Liver (tissue), 9 donors: ENCODE measurements around the gene PUSL1. TPM values are rescaled to one million over a fixed set of nuclear protein-coding genes. Genes with fewer than 3 reads are reported as not detected.
"Not testable (repeated sequence)": the region's sequence is repeated elsewhere in the genome, so short reads cannot be mapped to it uniquely, and the experiment has no call there.

Source experiments
- DNase-seq: peaks from one replicate; pipeline ENCODE4 v3.0.0-alpha.2; 2017; ENCODE audit warnings: low spot score
- H3K27ac ChIP-seq, 2 donors: one replicate each; pipeline ENCODE4 v1.7.0; 2013; ENCODE audit warnings: inconsistent platforms in 2 of 2, low read length in 2 of 2, control low read depth in 1 of 2, low read depth in 1 of 2, mild to moderate bottlenecking in 1 of 2
- H3K27me3 ChIP-seq, 4 donors: one replicate each; pipeline versions ENCODE4 v1.6.1 to v1.7.0; 2013; ENCODE audit warnings: low read length in 3 of 4, inconsistent platforms in 1 of 4, mild to moderate bottlenecking in 1 of 4, moderate library complexity in 1 of 4; ENCODE audit not compliant: control insufficient read depth in 4 of 4, insufficient read depth in 4 of 4
- H3K36me3 ChIP-seq, 4 donors: one replicate each; pipeline versions ENCODE4 v1.6.1 to v1.7.0; 2013; ENCODE audit warnings: low read length in 3 of 4, mild to moderate bottlenecking in 3 of 4, low read depth in 1 of 4, moderate library complexity in 1 of 4; ENCODE audit not compliant: control insufficient read depth in 4 of 4, insufficient read depth in 3 of 4
- H3K4me1 ChIP-seq, 4 donors: one replicate each; pipeline versions ENCODE4 v1.6.1 to v1.7.0; 2013; ENCODE audit warnings: low read length in 3 of 4, mild to moderate bottlenecking in 3 of 4, moderate library complexity in 1 of 4; ENCODE audit not compliant: control insufficient read depth in 4 of 4, insufficient read depth in 4 of 4
- H3K4me3 ChIP-seq, 3 donors: one replicate each; pipeline versions ENCODE4 v1.6.1 to v1.7.0; 2013; ENCODE audit warnings: low read length in 3 of 3, control low read depth in 1 of 3, low read depth in 1 of 3, mild to moderate bottlenecking in 1 of 3
- H3K9ac ChIP-seq, 2 donors: one replicate each; pipeline ENCODE4 v1.7.0; 2013; ENCODE audit warnings: low read length in 2 of 2, mild to moderate bottlenecking in 2 of 2, moderate library complexity in 2 of 2, control low read depth in 1 of 2, low read depth in 1 of 2
- H3K9me3 ChIP-seq, 4 donors: one replicate each; pipeline versions ENCODE4 v1.6.1 to v1.7.0; 2013; ENCODE audit warnings: low read length in 3 of 4; ENCODE audit not compliant: control insufficient read depth in 4 of 4
- EGR1 ChIP-seq, 2 donors: IDR thresholded peaks; 2 replicates each; pipeline ENCODE4 v1.6.1; 2016 to 2018; ENCODE audit warnings: antibody characterized with exemption in 2 of 2, low read depth in 2 of 2
- FOXA1 ChIP-seq: IDR thresholded peaks from 2 replicates; pipeline ENCODE4 v1.6.1; 2016; ENCODE audit warnings: antibody characterized with exemption
- HNF4A ChIP-seq, 2 donors: conservative IDR thresholded peaks; 2 replicates each; pipeline ENCODE4 v1.6.1; 2016; ENCODE audit warnings: antibody characterized with exemption in 2 of 2, mild to moderate bottlenecking in 2 of 2
- HNF4G ChIP-seq: IDR thresholded peaks from 2 replicates; pipeline ENCODE4 v1.6.1; 2016; ENCODE audit warnings: antibody characterized with exemption
- JUND ChIP-seq, 2 donors: IDR thresholded peaks; 2 replicates each; pipeline ENCODE4 v1.6.1; 2016; ENCODE audit warnings: antibody characterized with exemption in 2 of 2
- NR2F2 ChIP-seq: IDR thresholded peaks from 2 replicates; pipeline ENCODE4 v1.6.1; 2016; ENCODE audit warnings: antibody characterized with exemption
- TAF1 ChIP-seq: conservative IDR thresholded peaks from 2 replicates; pipeline ENCODE4 v1.6.1; 2016; ENCODE audit warnings: antibody characterized with exemption, mild to moderate bottlenecking
- YY1 ChIP-seq: IDR thresholded peaks from 2 replicates; pipeline ENCODE4 v1.6.1; 2016; ENCODE audit warnings: antibody characterized with exemption, mild to moderate bottlenecking
- WGBS: extraction: QIAGEN DNeasy Blood & Tissue Kit; methylation state at CpG from one replicate; pipeline ENCODE4 v1.1.7; 2013; 5-methylcytosine and 5-hydroxymethylcytosine counted together
- polyA plus RNA-seq, 2 donors: library from polyadenylated mRNA; stranded (reverse) in 1 of 2; unstranded in 1 of 2; fragments of 200-250 nt in 1 of 2; fragments of >200 nt in 1 of 2; fragmentation: Nextera tagmentation in 1 of 2; extraction: Ambion mirVana in 1 of 2; gene quantifications; one replicate each; pipeline versions ENCODE4 v1.2.1 to v1.2.3, GENCODE V29; 2013 to 2015
- total RNA-seq, 2 donors: library from RNA; depleted of rRNA; stranded (reverse); fragments of >200 nt; gene quantifications; one replicate each; pipeline ENCODE4 v1.2.3, GENCODE V29; 2014
- TF ChIP-seq, protein P1 (sequence below): fragments of 150-350 bp; IDR thresholded peaks from 2 replicates; pipeline ENCODE4 v1.5.1; 2017; ENCODE audit warnings: improper control_type of control experiment, low read depth, low read length; ENCODE audit not compliant: missing input control
- TF ChIP-seq, protein P2 (sequence below): IDR thresholded peaks from 2 replicates; pipeline ENCODE4 v1.6.1; 2016; ENCODE audit warnings: antibody characterized with exemption
- TF ChIP-seq, protein P3 (sequence below): IDR thresholded peaks from 2 replicates; pipeline ENCODE4 v1.6.1; 2016; ENCODE audit warnings: antibody characterized with exemption
- donor health status: healthy.
- donor health status: healthy.
- donor health status: healthy.
- donor health status: healthy.
- donor health status: healthy.

Gene PUSL1
- total and polyA plus RNA-seq, 4 donors: 9.3 to 14.9 (median 10.3) TPM

DNA sequence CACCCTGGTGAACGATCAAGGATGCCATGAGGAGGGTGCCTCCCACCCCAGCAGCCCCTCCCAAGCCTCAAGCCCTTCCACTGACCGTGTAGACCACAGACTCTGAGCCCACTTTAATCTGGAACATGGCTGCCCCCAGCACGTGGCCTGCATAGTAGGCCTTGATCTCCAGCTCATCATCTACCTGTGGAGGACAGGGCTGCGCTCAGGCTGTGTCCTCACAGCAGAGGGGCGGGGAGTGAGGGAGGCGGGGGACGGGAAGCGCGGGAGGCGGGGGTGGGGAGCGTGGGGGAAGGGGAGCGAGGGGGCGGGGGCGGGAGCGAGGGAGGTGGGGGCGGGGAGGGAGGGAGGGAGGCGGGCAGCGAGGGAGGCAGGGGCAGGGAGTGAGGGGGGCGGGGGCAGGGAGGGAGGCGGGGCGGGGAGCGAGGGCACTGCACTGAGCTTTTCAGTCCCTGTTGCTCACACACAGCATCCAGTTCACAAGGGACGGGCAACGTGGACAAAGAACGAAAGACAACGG, 7.1 kb downstream of the PUSL1 start:
- no peak for DNase-seq
- Histone ChIP-seq H3K4me1 (peaks cover 0 to 4% (median 2%) of the 10 kb centered on the region in 4 donors), H3K9ac (no peak overlapping the region), H3K36me3 (peaks cover 6 to 44% (median 19%) of the 10 kb centered on the region in 4 donors), H3K27me3 (no peaks in the 10 kb centered on the region), H3K4me3 (no peak overlapping the region), H3K9me3 (no peaks in the 10 kb centered on the region), H3K27ac (no peak overlapping the region)
- 85% methylated on average over 25 of the region's 26 CpGs for WGBS
- TF ChIP-seq EGR1 (IDR thresholded peaks at IDR 0.05; ENCODE audit: low read depth in 2 of 2) (no peak), HNF4G (no peak), FOXA1 (no peak), TAF1 (no peak), NR2F2 (no peak), HNF4A (conservative IDR thresholded peaks at IDR 0.05) (no peak)

DNA sequence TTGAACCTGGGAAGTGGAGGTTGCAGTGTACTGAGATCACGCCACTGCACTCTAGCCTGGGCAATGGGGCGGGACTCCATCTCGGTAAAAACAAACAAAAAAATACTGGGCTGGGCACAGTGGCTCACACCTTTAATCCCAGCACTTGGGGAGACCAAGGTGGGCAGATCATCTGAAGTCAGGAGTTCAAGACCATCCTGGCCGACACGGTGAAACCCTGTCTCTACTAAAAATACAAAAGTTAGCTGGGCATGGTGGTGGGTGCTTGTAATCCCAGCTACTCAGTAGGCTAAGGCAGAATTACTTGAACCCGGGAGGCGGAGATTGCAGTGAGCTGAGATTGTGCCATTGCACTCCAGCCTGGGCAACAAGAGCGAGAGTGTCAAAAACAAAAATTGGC, 7.8 kb downstream of the PUSL1 start:
- H3K27me3 ChIP-seq, H3K9ac ChIP-seq, H3K4me3 ChIP-seq, H3K4me1 ChIP-seq, DNase-seq, H3K9me3 ChIP-seq, H3K27ac ChIP-seq: not testable (repeated sequence)
- WGBS: 89% methylated on average over 8 of the region's 8 CpGs
- H3K36me3 ChIP-seq: peaks cover 6 to 41% (median 18%) of the 10 kb centered on the region in 4 donors

DNA sequence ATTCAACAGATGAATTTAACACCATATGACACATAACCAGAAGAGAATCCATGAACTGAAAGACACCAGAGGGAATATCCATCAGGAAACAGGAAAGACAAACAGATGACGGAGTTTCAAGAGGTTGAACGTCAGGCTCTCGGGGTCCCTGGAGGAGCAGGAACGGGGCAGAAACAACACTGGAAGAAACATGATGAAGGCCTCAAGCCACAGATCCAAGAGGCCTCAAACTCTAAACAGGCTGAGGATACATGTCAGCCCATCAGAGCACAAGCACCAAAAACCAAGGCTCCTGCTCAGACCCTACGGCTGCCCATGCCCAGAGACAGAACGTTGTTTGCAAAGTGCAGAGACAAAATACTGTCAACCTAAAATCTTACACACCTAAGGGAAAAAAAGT, 9.0 kb downstream of the PUSL1 start:
- H3K27me3 ChIP-seq: no peaks in the 10 kb centered on the region
- H3K4me1 ChIP-seq: peaks cover 0 to 10% (median 4%) of the 10 kb centered on the region in 4 donors
- no peak overlapping the region for H3K4me3 ChIP-seq
- H3K9ac ChIP-seq: no peak overlapping the region
- WGBS: 92% methylated on average over 6 of the region's 6 CpGs
- H3K36me3 ChIP-seq: peaks cover 6 to 31% (median 16%) of the 10 kb centered on the region in 4 donors
- no peaks in the 10 kb centered on the region for H3K9me3 ChIP-seq
- no peak for DNase-seq
- no peak overlapping the region for H3K27ac ChIP-seq
- TF ChIP-seq, protein P1, sequence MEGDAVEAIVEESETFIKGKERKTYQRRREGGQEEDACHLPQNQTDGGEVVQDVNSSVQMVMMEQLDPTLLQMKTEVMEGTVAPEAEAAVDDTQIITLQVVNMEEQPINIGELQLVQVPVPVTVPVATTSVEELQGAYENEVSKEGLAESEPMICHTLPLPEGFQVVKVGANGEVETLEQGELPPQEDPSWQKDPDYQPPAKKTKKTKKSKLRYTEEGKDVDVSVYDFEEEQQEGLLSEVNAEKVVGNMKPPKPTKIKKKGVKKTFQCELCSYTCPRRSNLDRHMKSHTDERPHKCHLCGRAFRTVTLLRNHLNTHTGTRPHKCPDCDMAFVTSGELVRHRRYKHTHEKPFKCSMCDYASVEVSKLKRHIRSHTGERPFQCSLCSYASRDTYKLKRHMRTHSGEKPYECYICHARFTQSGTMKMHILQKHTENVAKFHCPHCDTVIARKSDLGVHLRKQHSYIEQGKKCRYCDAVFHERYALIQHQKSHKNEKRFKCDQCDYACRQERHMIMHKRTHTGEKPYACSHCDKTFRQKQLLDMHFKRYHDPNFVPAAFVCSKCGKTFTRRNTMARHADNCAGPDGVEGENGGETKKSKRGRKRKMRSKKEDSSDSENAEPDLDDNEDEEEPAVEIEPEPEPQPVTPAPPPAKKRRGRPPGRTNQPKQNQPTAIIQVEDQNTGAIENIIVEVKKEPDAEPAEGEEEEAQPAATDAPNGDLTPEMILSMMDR: no peak
- TF ChIP-seq, protein P2, sequence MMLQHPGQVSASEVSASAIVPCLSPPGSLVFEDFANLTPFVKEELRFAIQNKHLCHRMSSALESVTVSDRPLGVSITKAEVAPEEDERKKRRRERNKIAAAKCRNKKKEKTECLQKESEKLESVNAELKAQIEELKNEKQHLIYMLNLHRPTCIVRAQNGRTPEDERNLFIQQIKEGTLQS: no peak
- TF ChIP-seq YY1: no peak
- TF ChIP-seq, protein P3, sequence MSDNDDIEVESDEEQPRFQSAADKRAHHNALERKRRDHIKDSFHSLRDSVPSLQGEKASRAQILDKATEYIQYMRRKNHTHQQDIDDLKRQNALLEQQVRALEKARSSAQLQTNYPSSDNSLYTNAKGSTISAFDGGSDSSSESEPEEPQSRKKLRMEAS: no peak

DNA sequence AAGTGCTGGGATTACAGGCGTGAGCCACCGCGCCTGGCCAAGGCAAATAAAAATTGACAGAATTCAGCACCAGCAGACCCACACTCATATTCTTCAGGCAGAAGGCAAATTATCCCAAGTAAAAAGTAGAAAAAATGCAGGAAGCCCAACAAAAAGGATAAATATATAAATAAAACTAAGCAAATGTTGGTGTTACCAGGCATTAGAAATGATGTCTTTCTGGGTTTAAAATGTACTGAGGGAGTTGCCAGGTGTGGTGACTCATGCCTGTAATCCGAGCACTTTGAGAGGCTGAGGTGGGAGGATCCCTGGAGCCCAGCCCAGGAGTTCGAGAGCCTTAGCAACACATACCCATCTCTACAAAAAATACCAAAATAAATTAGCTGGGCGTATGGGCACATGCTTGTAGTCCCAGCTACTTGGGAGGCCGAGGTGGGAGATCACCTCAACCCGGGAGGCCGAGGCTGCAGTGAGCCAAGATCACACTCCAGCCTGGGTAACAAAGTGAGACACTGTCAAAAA, 9.8 kb downstream of the PUSL1 start:
- H3K9ac ChIP-seq: no peak overlapping the region
- H3K27ac ChIP-seq: no peak overlapping the region
- H3K36me3 ChIP-seq: peaks cover 6 to 24% (median 13%) of the 10 kb centered on the region in 4 donors
- DNase-seq: no peak
- 72% methylated on average over 9 of the region's 9 CpGs for WGBS
- TF ChIP-seq EGR1 (IDR thresholded peaks at IDR 0.05; ENCODE audit: low read depth in 2 of 2) (no peak), JUND (IDR thresholded peaks at IDR 0.05) (peak; percentile 95 to 97)
- no peaks in the 10 kb centered on the region for H3K27me3 ChIP-seq
- H3K4me1 ChIP-seq: peaks cover 3 to 15% (median 7%) of the 10 kb centered on the region in 4 donors
- H3K9me3 ChIP-seq: no peaks in the 10 kb centered on the region
- no peak overlapping the region for H3K4me3 ChIP-seq
